ENCODE results near the gene BBS9.

GRCh38 chr7:33325754-33326484 is 196.6 kb downstream of the BBS9 start:
- TF ChIP-seq POLR2AphosphoS5 (IDR thresholded peaks at IDR 0.05; ENCODE audit: low read depth, low read length) (no peak), REST (IDR thresholded peaks at IDR 0.05; ENCODE audit: insufficient read depth in 1 of 2, low read depth in 2 of 2, low read length in 2 of 2) (no peak), TAF1 (IDR thresholded peaks at IDR 0.05; ENCODE audit: borderline replicate concordance, insufficient read depth, low read length) (no peak), SIN3A (IDR thresholded peaks at IDR 0.05; ENCODE audit: borderline replicate concordance, insufficient read depth, low read length) (no peak)
